C4-2B (cell line): ENCODE results near the gene ATXN2.

Experiments used
- ZFX ChIP-seq: fragments of 450-650 bp; IDR thresholded peaks from 2 replicates; pipeline ENCODE4 v1.6.1; 2017
- TF ChIP-seq, protein P1 (sequence below): fragments of 450-650 bp; conservative IDR thresholded peaks from 2 replicates; pipeline ENCODE4 v1.5.1; 2017; ENCODE audit warnings: mild to moderate bottlenecking

DNA sequence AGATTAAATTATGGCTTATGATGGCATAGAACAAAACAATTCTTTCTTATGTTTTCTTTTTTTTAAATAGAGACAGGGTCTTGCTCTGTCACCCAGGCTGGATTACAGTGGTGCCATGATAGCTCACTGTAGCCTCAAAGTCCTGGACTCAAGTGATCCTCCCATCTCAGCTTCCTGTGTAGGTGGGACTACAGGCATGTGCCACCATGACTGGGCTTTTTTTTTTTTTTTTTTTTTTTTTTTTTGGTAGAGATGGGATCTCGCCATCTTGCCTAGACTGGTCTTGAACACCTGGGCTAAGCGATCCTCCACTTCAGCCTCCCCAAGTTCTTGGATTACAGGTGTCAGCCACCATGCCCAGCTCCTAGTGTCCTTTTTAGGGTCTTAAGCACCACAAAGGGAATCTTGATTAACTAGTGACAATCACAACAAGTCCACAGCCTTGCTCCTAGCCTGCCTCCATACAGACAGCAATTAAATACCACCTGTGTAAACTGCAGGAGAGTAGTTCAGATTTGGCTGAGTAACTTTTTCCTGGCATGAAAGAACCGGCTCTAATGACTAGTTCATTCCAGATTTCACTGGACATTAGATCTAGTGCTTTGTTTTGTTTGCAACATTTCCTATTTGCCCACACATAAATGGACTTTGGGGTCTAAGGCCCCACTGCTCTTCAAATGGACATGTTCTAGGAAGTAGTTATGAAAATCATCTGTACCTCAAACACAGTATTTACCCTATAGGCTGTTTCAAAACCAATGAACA is 131.8 kb downstream of the ATXN2 start:
- TF ChIP-seq, protein P1, sequence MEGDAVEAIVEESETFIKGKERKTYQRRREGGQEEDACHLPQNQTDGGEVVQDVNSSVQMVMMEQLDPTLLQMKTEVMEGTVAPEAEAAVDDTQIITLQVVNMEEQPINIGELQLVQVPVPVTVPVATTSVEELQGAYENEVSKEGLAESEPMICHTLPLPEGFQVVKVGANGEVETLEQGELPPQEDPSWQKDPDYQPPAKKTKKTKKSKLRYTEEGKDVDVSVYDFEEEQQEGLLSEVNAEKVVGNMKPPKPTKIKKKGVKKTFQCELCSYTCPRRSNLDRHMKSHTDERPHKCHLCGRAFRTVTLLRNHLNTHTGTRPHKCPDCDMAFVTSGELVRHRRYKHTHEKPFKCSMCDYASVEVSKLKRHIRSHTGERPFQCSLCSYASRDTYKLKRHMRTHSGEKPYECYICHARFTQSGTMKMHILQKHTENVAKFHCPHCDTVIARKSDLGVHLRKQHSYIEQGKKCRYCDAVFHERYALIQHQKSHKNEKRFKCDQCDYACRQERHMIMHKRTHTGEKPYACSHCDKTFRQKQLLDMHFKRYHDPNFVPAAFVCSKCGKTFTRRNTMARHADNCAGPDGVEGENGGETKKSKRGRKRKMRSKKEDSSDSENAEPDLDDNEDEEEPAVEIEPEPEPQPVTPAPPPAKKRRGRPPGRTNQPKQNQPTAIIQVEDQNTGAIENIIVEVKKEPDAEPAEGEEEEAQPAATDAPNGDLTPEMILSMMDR, result no peak
- TF ChIP-seq ZFX, result no peak
